GM19395 (cell line): ENCODE data around the gene EVI5L.
"Not testable (repeated sequence)": the region's sequence is repeated elsewhere in the genome, so short reads cannot be mapped to it uniquely, and the experiment has no call there.

Source experiments
- ATAC-seq: cut with Tn5 transposase; IDR thresholded peaks from one replicate; pipeline ENCODE4 v1.9.1; 2021; ENCODE audit warnings: mild to moderate bottlenecking, moderate library complexity; ENCODE audit not compliant: unreplicated experiment

EVI5L gene

GRCh38 chr19:7871437-7872305, 41.7 kb downstream of the EVI5L start:
- no peak for ATAC-seq

- ATAC-seq: no peak
Observed at GRCh38 chr19:7872306-7873204, 42.5 kb downstream of the EVI5L start.

- ATAC-seq: no peak
Observed at GRCh38 chr19:7873304-7874075, 43.5 kb downstream of the EVI5L start.

GRCh38 chr19:7874076-7874896, 44.3 kb downstream of the EVI5L start, which contains the start of gene PRR36:
Gene PRR36 (minus strand): TSS chr19:7874390. CDS start chr19:7873689, 701 bp downstream.
- ATAC-seq: no peak

GRCh38 chr19:7874897-7875273, 44.9 kb downstream of the EVI5L start:
- no peak for ATAC-seq

GRCh38 chr19:7877249-7877836, 47.3 kb downstream of the EVI5L start:
- ATAC-seq: no peak

- no peak for ATAC-seq
Observed at GRCh38 chr19:7879111-7879807, 49.2 kb downstream of the EVI5L start.

GRCh38 chr19:7879836-7880235, 49.8 kb downstream of the EVI5L start:
- ATAC-seq: no peak

GRCh38 chr19:7881910-7882309, 51.9 kb downstream of the EVI5L start:
- no peak for ATAC-seq

- ATAC-seq: no peak
Observed at GRCh38 chr19:7883105-7883504, 53.1 kb downstream of the EVI5L start.

GRCh38 chr19:7883796-7884570, 54.0 kb downstream of the EVI5L start:
- no peak for ATAC-seq

- no peak for ATAC-seq
Observed at GRCh38 chr19:7885818-7886217, 55.8 kb downstream of the EVI5L start.

- ATAC-seq: no peak
Observed at GRCh38 chr19:7887408-7888144, 57.6 kb downstream of the EVI5L start.

- no peak for ATAC-seq
Observed at GRCh38 chr19:7888145-7888825, 58.3 kb downstream of the EVI5L start, which contains the start of gene LRRC8E. Gene LRRC8E (plus strand): TSS chr19:7888510. CDS start chr19:7895604, 7,094 bp downstream.

GRCh38 chr19:7888826-7889217, 58.8 kb downstream of the EVI5L start:
- no peak for ATAC-seq

- not testable (repeated sequence) for ATAC-seq
Observed at GRCh38 chr19:7893362-7894101, 63.5 kb downstream of the EVI5L start.
